LNCaP clone FGC (cell line): ENCODE results near the gene SRP72.

ENCODE experiments used
- DNase-seq: peaks from one replicate; pipeline ENCODE4 v3.0.0-alpha.2; 2011; ENCODE audit warnings: low read depth
- H3K4me3 ChIP-seq: 2 replicates; pipeline ENCODE4 v1.5.1; 2011; ENCODE audit warnings: mild to moderate bottlenecking, low read depth, low read length, control low read depth
- CTCF ChIP-seq: IDR thresholded peaks from 2 replicates; pipeline ENCODE4 v1.5.1; 2012; ENCODE audit warnings: mild to moderate bottlenecking; ENCODE audit not compliant: control insufficient read depth, insufficient read depth; ENCODE audit errors: extremely low read depth

The SRP72 gene

GRCh38 chr4:56537147-56537546 is 69.7 kb downstream of the SRP72 start:
- no peak for DNase-seq
- TF ChIP-seq CTCF: no peak
- no peak overlapping the region for H3K4me3 ChIP-seq

DNA sequence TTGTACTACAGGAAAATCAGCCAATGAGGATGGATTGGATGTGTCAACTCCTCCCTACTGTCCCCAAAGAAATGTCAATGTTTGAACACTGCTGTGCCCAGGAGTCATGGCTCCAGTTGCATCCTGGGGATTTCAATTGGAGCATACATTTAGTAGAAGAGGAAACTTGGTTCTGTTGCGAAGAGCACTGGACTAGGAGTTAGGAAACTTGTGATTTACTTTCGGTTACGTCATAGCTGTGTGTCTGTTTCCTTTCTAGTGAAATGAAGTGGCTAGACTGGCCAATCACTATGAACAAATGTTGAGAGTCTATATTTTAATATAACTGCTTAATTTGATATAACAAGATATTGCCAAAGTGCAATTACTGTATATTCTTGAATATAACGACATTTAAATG is 73.4 kb downstream of the SRP72 start:
- no peak overlapping the region for H3K4me3 ChIP-seq
- no peak for DNase-seq
- no peak for TF ChIP-seq CTCF

DNA sequence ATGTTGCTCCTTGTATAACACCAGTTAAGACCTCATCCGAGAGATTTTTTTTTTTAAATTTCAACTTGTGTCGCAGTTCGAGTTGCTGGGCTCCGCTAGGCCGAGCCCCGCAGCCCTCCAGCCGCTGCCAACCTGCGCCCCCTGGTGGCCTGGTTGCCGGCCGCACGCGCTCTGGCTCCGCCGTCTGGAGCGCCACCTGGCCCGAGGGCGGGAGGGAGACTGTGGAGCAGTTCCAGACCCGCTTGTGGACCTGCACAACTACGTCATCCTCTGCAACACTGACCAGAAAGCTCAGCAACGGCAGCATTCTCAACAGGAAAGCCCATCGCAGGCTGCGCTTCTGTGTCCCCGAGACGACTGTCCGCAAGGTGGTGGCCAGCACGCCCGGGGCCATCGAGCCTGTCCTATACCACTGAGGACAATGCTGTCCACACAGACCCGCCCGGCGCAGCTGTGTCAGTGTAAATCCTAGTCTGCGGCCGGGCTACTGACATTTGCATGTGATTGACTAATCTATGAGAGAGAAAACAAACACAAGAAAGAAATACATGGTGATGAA is 77.2 kb downstream of the SRP72 start:
- peak; percentile 100 for TF ChIP-seq CTCF
- peak overlapping the region; percentile 36; the same call in 1 of the 2 replicates for H3K4me3 ChIP-seq
- peak; percentile 49 for DNase-seq

DNA sequence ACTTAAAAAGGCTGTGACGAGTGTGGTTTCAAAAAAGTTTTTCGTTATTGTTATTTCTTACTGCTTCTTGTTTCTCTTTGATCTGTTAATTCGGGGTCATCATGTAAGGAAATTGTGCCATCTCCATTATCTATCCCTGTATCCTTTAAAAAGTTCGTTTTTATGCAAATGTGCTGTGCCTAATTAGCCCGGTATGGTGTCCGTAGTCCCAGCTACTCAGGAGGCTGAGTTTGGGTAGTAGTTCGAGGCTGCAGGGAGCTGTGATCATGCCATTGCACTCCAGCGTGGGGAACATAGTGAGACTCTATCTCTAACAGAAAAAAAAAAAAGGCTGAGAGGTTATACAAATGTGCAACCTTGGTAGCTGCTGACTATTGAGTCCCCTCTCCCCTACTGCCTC is 83.2 kb downstream of the SRP72 start:
- no peak for DNase-seq
- H3K4me3 ChIP-seq: no peak overlapping the region
- no peak for TF ChIP-seq CTCF

DNA sequence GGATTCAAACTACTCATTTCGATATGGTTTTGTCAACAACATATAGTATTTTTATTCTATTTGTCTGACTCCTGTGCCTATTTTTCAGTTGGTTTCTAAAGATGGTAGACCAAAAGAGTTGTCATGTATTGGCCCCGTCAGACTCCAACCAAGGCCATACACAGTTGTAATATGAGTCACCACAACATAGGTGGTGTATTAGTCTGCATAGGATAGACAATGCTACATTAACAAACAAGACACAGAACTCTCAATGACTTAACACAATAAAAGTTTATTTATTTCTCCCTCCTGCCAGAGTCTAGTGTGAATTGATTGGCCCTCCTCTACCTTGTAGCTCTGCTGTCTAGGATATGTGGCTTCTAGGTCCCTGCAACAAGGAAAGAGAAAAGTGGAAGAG is 84.1 kb downstream of the SRP72 start:
- DNase-seq: no peak
- H3K4me3 ChIP-seq: no peak overlapping the region
- TF ChIP-seq CTCF: no peak

GRCh38 chr4:56552273-56552672 is 84.9 kb downstream of the SRP72 start:
- DNase-seq: no peak
- no peak overlapping the region for H3K4me3 ChIP-seq
- TF ChIP-seq CTCF: no peak
